Measurements from ENCODE around the gene ZBTB16. TPM values are rescaled to one million over a fixed set of nuclear protein-coding genes. Genes with fewer than 3 reads are reported as not detected.

Gene ZBTB16
- total and polyA plus RNA-seq, 2 of the 13 experiments (the other 11 are each of a cell fraction or from before 2014, with no cell fraction given), result not detected

DNA sequence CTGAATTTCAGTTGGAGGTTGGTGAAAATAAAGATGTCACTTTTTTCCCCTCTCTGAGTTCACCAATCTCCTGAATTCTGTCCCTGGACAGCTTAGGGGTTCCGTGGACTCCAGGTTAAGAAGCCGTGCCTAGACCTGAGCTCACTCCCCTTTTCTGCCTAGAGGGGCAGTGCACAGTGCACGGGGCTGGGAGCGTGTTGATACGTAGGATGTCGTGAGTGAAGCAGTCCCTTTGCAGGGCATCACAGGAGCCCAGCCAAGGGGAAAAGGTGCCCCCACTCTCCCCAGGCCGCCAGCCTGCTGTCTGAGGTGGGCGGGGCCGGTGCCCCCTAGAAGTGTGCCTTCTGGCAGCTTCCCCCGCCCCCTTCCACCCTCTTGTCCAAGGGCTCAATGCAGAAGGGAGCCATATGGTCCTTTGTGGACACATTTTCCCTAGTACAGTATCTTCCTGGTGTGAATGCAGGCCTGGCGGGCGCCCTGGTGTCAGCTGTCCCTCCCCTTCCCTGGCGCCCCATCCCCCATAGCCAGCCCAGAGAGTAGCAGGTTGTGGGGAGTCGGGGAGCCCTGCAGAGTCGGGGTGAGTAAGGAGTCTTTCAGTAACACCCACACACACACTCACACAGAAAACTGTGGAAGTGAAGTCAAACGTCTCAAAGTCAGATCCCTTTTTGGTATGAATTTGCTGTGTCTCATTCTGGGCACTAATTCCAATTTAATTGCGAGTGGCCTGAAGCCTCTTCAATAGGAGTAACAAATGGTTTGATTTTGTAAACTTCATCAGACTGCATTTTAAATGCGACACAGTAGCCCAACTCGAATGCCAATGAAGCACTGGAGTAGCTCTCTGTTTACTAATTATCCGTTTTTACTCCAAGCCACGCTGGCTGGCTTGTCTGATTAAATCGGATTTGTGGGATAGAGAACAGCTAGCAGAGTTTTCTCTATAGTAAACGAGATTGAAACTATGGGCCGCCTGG, 169.2 kb downstream of the ZBTB16 start:
- H3K27me3 ChIP-seq (ENCODE audit: control insufficient read depth in 1 of 2, insufficient read depth in 2 of 2, low read length in 2 of 2), result peaks cover 2 to 35% of the 10 kb centered on the region in 2 experiments; a peak in 3 of 5 replicates
- DNase-seq (ENCODE audit: low spot score) (no peak), ATAC-seq (no peak), FAIRE-seq (no peak)
- H3K4me1 ChIP-seq (ENCODE audit: insufficient read depth, low read length), result no peaks in the 10 kb centered on the region
- H3K79me2 ChIP-seq (ENCODE audit: insufficient read depth, low read length), result no peaks in the 10 kb centered on the region
- no peak overlapping the region for H3K9ac ChIP-seq (ENCODE audit: insufficient read depth, low read depth, low read length)
- in situ Hi-C loops (cut with HindIII; ENCODE audit: extremely low pct_ligation_motif_present, low pct_unique_long_range_greater_than_20kb), result no loop called here
- TF ChIP-seq, protein P1, sequence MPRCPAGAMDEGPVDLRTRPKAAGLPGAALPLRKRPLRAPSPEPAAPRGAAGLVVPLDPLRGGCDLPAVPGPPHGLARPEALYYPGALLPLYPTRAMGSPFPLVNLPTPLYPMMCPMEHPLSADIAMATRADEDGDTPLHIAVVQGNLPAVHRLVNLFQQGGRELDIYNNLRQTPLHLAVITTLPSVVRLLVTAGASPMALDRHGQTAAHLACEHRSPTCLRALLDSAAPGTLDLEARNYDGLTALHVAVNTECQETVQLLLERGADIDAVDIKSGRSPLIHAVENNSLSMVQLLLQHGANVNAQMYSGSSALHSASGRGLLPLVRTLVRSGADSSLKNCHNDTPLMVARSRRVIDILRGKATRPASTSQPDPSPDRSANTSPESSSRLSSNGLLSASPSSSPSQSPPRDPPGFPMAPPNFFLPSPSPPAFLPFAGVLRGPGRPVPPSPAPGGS (CRISPR knock-in tag; IDR thresholded peaks at IDR 0.05), result no peak
- no peak for TF ChIP-seq PRPF4 (IDR thresholded peaks at IDR 0.05; ENCODE audit: low read depth, low read length, poor library complexity, severe bottlenecking)
- TF ChIP-seq KDM3A (CRISPR knock-in tag; IDR thresholded peaks at IDR 0.05; ENCODE audit: low read depth), result no peak
- TF ChIP-seq, protein P2, sequence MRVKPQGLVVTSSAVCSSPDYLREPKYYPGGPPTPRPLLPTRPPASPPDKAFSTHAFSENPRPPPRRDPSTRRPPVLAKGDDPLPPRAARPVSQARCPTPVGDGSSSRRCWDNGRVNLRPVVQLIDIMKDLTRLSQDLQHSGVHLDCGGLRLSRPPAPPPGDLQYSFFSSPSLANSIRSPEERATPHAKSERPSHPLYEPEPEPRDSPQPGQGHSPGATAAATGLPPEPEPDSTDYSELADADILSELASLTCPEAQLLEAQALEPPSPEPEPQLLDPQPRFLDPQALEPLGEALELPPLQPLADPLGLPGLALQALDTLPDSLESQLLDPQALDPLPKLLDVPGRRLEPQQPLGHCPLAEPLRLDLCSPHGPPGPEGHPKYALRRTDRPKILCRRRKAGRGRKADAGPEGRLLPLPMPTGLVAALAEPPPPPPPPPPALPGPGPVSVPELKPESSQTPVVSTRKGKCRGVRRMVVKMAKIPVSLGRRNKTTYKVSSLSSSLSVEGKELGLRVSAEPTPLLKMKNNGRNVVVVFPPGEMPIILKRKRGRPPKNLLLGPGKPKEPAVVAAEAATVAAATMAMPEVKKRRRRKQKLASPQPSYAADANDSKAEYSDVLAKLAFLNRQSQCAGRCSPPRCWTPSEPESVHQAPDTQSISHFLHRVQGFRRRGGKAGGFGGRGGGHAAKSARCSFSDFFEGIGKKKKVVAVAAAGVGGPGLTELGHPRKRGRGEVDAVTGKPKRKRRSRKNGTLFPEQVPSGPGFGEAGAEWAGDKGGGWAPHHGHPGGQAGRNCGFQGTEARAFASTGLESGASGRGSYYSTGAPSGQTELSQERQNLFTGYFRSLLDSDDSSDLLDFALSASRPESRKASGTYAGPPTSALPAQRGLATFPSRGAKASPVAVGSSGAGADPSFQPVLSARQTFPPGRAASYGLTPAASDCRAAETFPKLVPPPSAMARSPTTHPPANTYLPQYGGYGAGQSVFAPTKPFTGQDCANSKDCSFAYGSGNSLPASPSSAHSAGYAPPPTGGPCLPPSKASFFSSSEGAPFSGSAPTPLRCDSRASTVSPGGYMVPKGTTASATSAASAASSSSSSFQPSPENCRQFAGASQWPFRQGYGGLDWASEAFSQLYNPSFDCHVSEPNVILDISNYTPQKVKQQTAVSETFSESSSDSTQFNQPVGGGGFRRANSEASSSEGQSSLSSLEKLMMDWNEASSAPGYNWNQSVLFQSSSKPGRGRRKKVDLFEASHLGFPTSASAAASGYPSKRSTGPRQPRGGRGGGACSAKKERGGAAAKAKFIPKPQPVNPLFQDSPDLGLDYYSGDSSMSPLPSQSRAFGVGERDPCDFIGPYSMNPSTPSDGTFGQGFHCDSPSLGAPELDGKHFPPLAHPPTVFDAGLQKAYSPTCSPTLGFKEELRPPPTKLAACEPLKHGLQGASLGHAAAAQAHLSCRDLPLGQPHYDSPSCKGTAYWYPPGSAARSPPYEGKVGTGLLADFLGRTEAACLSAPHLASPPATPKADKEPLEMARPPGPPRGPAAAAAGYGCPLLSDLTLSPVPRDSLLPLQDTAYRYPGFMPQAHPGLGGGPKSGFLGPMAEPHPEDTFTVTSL (CRISPR knock-in tag; IDR thresholded peaks at IDR 0.05; ENCODE audit: borderline replicate concordance), result no peak
- TF ChIP-seq TCF7 (IDR thresholded peaks at IDR 0.05; ENCODE audit: low read depth), result no peak
- TF ChIP-seq NFYC (CRISPR knock-in tag; IDR thresholded peaks at IDR 0.05), result no peak
- no peak for TF ChIP-seq RFX1 (IDR thresholded peaks at IDR 0.05)
- no peak for TF ChIP-seq HDAC1 (CRISPR knock-in tag; IDR thresholded peaks at IDR 0.05)
- intact Hi-C loops (cut with micrococcal nuclease; ENCODE audit: unreplicated experiment), result no loop called here
- H2AFZ ChIP-seq (ENCODE audit: low read length), result no peak overlapping the region
- no peak overlapping the region for H3K4me3 ChIP-seq (replicated peaks in 1 of 3; ENCODE audit: insufficient read depth in 1 of 3, low read depth in 2 of 3, low read length in 3 of 3)
- no peaks in the 10 kb centered on the region for H4K20me1 ChIP-seq (ENCODE audit: insufficient read depth, low read length)
- H3K9me3 ChIP-seq (ENCODE audit: low read length), result no peaks in the 10 kb centered on the region
- no TSS peak for BruUV-seq (replicated peaks)
- H3K4me2 ChIP-seq (ENCODE audit: low read depth, low read length), result no peak overlapping the region
- ChIA-PET CTCF (ENCODE audit: low intra/inter-chr PET ratio, low total read pairs) (no interaction called here), POLR2A (no interaction called here)
- H3K36me3 ChIP-seq (replicated peaks in 1 of 2; ENCODE audit: control insufficient read depth in 1 of 2, insufficient read depth in 2 of 2, low read length in 2 of 2), result no peaks in the 10 kb centered on the region
- WGBS (ENCODE audit: low lambda C conversion rate), result 33% methylated on average over 23 of the region's 24 CpGs
- no peak overlapping the region for H3K27ac ChIP-seq (ENCODE audit: extremely low read length, insufficient read depth, low read length)

Measured in HepG2 (cell line).